GM08714 (cell line): ENCODE results near the gene NCKAP5.

Experiments
- H3K4me3 ChIP-seq: fragments of 200-500 bp; sonication (Bioruptor generic); 2 replicates; pipeline ENCODE4 v1.5.1; 2014; ENCODE audit warnings: mild to moderate bottlenecking, low read length, inconsistent platforms
- ZNF274 ChIP-seq: IDR thresholded peaks from 2 replicates; pipeline ENCODE4 v1.6.1; 2012; ENCODE audit warnings: mild to moderate bottlenecking, low read depth, low read length

The NCKAP5 gene

GRCh38 chr2:132645176-132645575 is 923.1 kb downstream of the NCKAP5 start:
- TF ChIP-seq ZNF274: no peak
- no peak overlapping the region for H3K4me3 ChIP-seq

DNA sequence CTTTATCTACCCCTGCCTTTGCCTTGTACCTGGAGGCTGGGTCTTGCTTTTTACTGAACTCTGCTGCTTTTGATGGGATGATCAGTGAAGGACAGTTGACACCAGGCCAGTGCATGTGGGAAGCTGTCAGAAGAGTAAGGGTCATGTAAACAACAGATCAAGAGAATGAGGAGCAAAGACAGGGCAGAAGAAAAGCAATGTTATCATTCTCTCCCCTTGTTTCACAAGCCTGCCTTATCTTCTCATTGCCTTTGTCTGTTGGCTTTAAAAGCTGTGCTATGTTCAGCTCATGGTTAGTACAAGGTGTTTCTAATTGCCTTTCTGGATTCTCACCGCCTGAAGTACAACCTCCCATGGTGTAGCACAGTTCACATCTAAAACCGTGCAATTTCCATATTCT is 925.8 kb downstream of the NCKAP5 start:
- no peak overlapping the region for H3K4me3 ChIP-seq
- TF ChIP-seq ZNF274: no peak

- H3K4me3 ChIP-seq: no peak overlapping the region
- no peak for TF ChIP-seq ZNF274
These were observed 926.4 kb downstream of the NCKAP5 start for GRCh38 chr2:132641819-132642218.

GRCh38 chr2:132640116-132640515 is 928.1 kb downstream of the NCKAP5 start:
- no peak overlapping the region for H3K4me3 ChIP-seq
- TF ChIP-seq ZNF274: no peak

DNA sequence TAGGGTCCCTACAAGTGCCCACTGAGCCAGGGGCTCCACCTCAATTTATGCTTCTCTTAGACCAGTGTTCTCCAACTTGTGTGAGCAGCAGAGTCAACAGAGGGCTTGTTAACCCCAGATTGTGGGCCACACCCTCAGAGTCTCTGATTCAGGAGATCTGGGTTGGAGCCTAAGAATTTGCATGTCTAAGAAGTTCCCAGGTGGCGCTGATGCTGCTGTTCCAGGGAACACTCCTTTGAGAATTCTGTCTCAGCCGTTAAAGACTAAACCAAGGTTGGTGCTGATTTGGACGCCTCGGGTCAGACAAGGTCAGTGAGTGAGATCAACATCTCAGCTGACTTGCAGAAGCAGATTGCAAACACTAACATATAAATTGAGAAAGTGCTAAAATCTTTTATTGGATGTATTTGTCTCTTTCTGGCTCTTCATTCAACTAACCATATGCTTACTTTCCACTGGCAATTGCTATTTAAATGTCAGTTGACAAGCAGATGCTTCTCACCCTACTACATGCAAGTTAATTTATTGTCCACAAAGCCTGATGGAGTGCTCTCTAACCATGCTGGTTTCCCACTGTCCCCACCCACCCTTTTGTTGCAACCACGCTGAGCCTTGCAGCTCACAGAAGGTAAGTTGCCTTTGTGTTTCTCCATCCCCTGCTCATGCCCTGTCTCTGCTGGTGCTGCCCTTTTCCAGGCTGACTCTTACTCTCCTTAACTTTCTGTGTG is 929.8 kb downstream of the NCKAP5 start:
- no peak overlapping the region for H3K4me3 ChIP-seq
- no peak for TF ChIP-seq ZNF274

DNA sequence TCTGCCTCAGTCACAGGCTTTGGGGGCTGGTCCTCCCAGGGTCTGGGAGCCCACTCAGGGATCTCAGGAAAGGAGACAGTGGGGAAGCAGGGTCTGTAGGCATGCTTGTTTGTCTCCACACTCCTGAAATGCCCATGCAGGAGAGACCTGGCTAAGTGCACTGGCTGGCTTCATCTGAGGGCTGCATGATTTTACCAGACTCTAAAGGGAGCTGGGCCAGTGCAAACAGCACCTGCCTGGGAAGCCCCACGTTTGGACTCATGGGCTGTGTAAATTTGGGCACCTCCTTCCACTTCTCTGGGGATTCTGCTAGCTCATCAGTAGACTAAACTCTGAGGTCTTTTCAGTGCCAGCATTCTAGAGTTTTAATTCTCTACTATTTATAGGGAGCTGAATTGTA is 931.9 kb downstream of the NCKAP5 start:
- H3K4me3 ChIP-seq: no peak overlapping the region
- no peak for TF ChIP-seq ZNF274

DNA sequence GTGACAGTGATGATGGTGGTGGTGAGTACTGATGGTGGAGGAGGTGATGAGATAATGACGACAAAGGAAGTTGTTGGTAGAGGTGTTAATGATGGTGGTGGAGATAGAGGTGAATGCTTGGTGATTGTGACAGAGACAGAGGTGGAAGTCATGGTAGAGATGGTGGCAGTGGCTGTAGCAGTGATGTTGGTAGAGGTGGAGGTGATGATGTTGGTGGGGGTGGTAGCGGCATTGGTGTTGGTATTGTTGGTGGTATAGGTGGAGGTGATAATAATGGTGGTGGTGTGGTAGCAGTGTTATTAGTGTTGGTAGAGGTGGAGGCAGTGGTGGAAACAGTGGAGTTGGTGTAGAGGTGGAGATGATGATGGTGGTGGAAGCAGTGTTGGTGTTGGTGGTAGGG is 934.6 kb downstream of the NCKAP5 start:
- TF ChIP-seq ZNF274: no peak
- H3K4me3 ChIP-seq: no peak overlapping the region

DNA sequence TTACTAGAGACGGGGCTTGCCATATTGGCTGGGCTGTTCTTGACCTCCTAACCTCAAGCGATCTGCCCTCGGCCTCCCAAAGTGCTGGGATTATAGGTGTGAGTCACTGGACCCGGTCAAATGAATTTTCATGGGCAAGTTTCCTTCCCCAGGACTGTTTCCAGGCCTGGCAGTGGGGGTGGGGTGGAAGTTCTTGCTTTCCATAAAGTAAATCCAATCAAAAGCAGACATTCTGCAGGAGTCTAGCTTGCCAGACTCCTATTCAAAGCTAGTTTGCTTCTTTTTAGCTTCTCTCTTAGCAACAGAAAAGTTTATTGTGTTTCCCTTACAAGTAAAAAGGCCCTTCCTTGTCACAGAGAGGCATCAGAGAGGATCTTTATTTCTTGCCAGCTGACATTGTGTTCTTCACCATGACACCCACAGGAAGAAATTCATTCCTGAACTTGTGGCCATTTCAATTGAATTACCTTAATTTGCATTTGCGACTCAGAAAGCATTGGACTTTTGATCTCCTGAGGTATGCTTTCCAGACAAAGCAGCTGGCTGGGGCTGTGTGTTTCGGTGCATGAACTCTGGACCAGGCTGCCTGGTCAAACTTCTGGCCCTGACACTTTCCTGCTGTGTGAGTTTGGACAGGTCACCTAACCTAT is 936.1 kb downstream of the NCKAP5 start:
- H3K4me3 ChIP-seq: no peak overlapping the region
- TF ChIP-seq ZNF274: no peak

GRCh38 chr2:132627536-132627935 is 940.7 kb downstream of the NCKAP5 start:
- no peak for TF ChIP-seq ZNF274

DNA sequence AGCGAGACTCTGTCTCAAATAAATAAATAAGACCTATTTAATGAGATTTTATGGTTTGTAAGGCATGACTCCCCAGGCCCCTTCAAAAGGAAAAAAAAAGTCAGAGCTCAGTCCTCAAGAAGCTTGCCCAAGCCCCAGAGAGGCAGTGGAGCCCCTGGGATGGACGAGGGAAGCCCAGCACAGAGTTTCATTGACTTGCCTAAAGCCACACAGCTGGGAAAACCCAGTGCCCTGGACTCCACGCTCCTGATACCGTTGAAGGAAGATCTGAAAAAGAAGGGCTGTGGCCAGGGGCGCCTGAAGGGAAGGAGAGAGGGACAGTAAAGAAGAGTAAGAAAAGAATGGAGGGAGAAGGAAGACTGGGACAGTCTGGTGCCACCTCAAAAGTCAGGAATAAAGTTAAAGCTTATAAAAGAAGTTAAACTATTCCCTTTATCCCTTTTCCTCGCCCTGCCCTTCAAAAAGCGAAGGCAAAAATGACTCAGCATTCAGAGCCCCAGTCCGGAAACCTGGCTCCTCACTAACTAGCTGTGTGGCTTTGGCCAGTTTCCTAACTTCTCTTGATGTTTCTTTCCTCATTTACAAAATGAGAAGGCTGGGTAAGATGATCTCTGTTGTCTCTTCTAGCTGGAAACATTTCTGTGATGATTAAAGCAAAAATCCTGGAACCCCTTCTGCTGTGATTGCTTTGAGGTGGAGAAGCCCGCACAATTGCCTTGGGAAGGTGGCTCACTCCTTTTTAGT is 945.0 kb downstream of the NCKAP5 start:
- no peak for TF ChIP-seq ZNF274
- no peak overlapping the region for H3K4me3 ChIP-seq

More at GRCh38 chr2:132627536-132627935, 940.7 kb downstream of the NCKAP5 start:
- H3K4me3 ChIP-seq: no peak overlapping the region
